Activated CD8-positive, alpha-beta T cell treated with anti-CD3 and anti-CD28 coated beads for 36 hours (primary cell): Measurements from ENCODE around the gene TAF3. TPM values are rescaled to one million over a fixed set of nuclear protein-coding genes. Genes with fewer than 3 reads are reported as not detected.
A peak's percentile ranks its signal among the peaks of the same experiment; 100 is the strongest.

ENCODE experiments used
- ATAC-seq: fragments of 200-7000 bp; cut with Tn5 transposase; one replicate; pipeline ENCODE4 v1.10.0; 2021; ENCODE audit warnings: mild to moderate bottlenecking, moderate library complexity
- CTCF ChIA-PET: fragments of 350-600 bp; sonication (Branson Sonifier 250); formaldehyde crosslinking; loops from one replicate; lab custom pipeline; 2021; ENCODE audit warnings: antibody characterized with exemption; lab: Charles Lee
- POLR2A ChIA-PET: fragments of 350-600 bp; sonication (Branson Sonifier 250); formaldehyde crosslinking; loops from one replicate; lab custom pipeline; 2021; ENCODE audit warnings: antibody characterized with exemption; lab: Charles Lee
- DNase-seq: peaks from one replicate; pipeline ENCODE4 v3.0.0-alpha.2; 2020
- H3K27ac Mint-ChIP-seq: one replicate; pipeline ENCODE4 v1.8.0; 2021; ENCODE audit warnings: mild to moderate bottlenecking, mixed read lengths
- H3K27me3 Mint-ChIP-seq: one replicate; pipeline ENCODE4 v1.8.0; 2021; ENCODE audit warnings: mixed read lengths
- H3K36me3 Mint-ChIP-seq: one replicate; pipeline ENCODE4 v1.8.0; 2021; ENCODE audit warnings: low read depth, mixed read lengths
- H3K4me1 Mint-ChIP-seq: one replicate; pipeline ENCODE4 v1.8.0; 2021; ENCODE audit warnings: low read depth, mixed read lengths
- H3K4me3 Mint-ChIP-seq: one replicate; pipeline ENCODE4 v1.8.0; 2021; ENCODE audit warnings: mild to moderate bottlenecking, moderate library complexity, mixed read lengths
- H3K9me3 Mint-ChIP-seq: one replicate; pipeline ENCODE4 v1.8.0; 2021; ENCODE audit warnings: mixed read lengths
- intact Hi-C: fragments of 100-400 bp; cut with micrococcal nuclease; formaldehyde crosslinking; loops from one replicate; pipeline ENCODE4 v1.10.0; 2022
- total RNA-seq, 2 experiments: library from RNA; stranded (reverse); gene quantifications; one replicate each; pipeline ENCODE4 v1.2.3, GENCODE V29; 2021
- TF ChIP-seq, protein P1 (sequence below): fragments of 200-600 bp; IDR thresholded peaks from one replicate; pipeline ENCODE4 v1.8.0; 2022; ENCODE audit warnings: antibody characterized with exemption, mild to moderate bottlenecking

The TAF3 gene
- total RNA-seq, 2 experiments from 2014 or later, result 12.5 to 12.7 TPM

DNA sequence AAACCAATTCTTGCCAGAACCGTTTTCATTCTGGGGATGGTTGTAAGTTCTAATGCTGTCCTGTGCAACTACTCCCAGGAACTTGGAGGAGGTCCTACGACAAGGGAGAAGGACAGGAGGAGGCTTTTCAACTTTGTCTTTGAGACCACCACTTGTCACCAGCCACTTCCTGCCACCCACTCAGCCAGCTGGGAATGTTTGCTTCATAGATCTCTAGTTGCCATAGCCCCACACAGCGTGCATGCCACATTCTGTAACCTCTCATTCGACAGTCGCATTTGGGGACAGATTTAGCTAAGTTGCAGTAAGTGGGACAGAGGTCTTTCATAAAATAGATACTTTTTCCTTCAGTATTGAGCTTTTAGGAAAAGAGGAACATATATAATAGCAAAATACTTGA, 78.0 kb downstream of the TAF3 start:
- peak; percentile 37 for ATAC-seq
- H3K4me3 Mint-ChIP-seq, result no peak overlapping the region
- ChIA-PET CTCF (no interaction called here), POLR2A (no interaction called here)
- peaks cover 25% of the 10 kb centered on the region for H3K4me1 Mint-ChIP-seq
- H3K9me3 Mint-ChIP-seq, result no peaks in the 10 kb centered on the region
- intact Hi-C loops, result no loop called here
- DNase-seq, result peak; percentile 53
- no peaks in the 10 kb centered on the region for H3K27me3 Mint-ChIP-seq
- no peak overlapping the region for H3K27ac Mint-ChIP-seq
- H3K36me3 Mint-ChIP-seq, result peaks cover 30% of the 10 kb centered on the region
- TF ChIP-seq, protein P1, sequence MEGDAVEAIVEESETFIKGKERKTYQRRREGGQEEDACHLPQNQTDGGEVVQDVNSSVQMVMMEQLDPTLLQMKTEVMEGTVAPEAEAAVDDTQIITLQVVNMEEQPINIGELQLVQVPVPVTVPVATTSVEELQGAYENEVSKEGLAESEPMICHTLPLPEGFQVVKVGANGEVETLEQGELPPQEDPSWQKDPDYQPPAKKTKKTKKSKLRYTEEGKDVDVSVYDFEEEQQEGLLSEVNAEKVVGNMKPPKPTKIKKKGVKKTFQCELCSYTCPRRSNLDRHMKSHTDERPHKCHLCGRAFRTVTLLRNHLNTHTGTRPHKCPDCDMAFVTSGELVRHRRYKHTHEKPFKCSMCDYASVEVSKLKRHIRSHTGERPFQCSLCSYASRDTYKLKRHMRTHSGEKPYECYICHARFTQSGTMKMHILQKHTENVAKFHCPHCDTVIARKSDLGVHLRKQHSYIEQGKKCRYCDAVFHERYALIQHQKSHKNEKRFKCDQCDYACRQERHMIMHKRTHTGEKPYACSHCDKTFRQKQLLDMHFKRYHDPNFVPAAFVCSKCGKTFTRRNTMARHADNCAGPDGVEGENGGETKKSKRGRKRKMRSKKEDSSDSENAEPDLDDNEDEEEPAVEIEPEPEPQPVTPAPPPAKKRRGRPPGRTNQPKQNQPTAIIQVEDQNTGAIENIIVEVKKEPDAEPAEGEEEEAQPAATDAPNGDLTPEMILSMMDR, result no peak

DNA sequence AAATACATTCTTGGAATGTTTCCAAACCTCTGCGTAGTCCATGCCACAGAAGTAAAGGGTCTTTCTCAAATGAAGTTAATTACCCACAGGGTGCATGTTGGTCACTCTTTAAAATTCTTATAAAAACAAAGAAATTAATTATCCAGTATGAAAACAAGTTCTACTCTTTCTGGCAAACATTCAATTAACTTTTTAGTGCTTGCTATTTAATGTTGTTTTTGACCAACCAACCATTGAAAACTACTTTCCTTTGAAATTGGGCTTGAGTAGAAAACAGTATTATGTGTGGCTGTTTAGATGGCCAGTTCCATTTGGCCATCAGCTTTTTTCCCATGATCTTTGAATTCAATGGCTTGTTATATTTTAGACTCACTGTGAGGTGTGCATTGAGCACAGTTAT, 83.0 kb downstream of the TAF3 start:
- TF ChIP-seq, protein P1, result no peak
- no peak overlapping the region for H3K27ac Mint-ChIP-seq
- H3K36me3 Mint-ChIP-seq, result peaks cover 24% of the 10 kb centered on the region
- H3K4me3 Mint-ChIP-seq, result no peak overlapping the region
- H3K27me3 Mint-ChIP-seq, result no peaks in the 10 kb centered on the region
- intact Hi-C loops, result no loop called here
- ATAC-seq (no peak), DNase-seq (no peak)
- ChIA-PET POLR2A (no interaction called here), CTCF (no interaction called here)
- peaks cover 27% of the 10 kb centered on the region for H3K4me1 Mint-ChIP-seq
- H3K9me3 Mint-ChIP-seq, result no peaks in the 10 kb centered on the region

DNA sequence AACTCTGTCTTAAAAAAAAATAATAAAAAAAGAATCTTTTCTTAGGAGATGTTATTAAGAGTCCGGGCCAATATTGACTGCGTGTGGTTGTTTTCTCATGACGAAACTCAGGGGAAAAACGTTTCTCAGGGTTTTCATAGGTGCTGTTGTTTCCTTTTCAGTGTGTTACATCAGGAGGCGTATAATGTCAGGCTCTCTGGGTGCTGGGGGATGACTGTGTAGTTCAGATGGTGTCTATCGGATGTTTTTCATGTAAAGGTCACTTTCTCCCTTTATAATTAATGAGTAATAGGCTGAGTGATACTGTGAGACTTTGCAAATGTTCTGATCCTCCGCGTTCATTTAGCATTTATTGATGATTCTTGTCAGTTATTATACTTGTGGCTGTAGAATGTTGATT, 84.1 kb downstream of the TAF3 start:
- Mint-ChIP-seq H3K4me1 (peaks cover 20% of the 10 kb centered on the region), H3K4me3 (no peak overlapping the region), H3K27me3 (no peaks in the 10 kb centered on the region), H3K27ac (no peak overlapping the region), H3K9me3 (no peaks in the 10 kb centered on the region), H3K36me3 (peaks cover 12% of the 10 kb centered on the region)
- CTCF ChIA-PET, result no interaction called here
- intact Hi-C loops, result no loop called here
- POLR2A ChIA-PET, result no interaction called here
- TF ChIP-seq, protein P1, result no peak
- DNase-seq (no peak), ATAC-seq (peak; percentile 37)

DNA sequence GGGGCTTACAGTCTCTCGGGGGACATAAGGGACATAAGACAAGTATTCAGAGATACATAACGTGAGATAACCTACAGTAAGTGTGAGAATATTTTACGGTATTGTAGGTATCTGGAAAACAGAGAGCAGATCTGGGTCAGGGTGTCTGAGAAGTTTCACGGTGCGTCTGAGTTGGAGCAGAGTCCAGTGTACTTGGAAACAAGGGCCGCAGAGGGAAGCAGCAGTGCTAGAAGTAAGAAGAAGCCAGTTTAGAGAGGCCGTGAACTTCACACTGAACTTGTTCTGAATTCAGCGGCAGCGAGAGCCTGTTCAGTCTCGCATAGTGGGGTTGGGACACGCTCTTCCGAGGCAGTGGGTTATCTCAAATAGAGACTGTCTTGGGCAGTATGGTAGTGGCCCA, 85.5 kb downstream of the TAF3 start:
- intact Hi-C loops, result no loop called here
- ChIA-PET POLR2A (no interaction called here), CTCF (no interaction called here)
- Mint-ChIP-seq H3K9me3 (no peaks in the 10 kb centered on the region), H3K27me3 (no peaks in the 10 kb centered on the region), H3K4me3 (no peak overlapping the region), H3K36me3 (peaks cover 5% of the 10 kb centered on the region), H3K4me1 (peaks cover 16% of the 10 kb centered on the region), H3K27ac (no peak overlapping the region)
- no peak for ATAC-seq
- TF ChIP-seq, protein P1, result no peak
- no peak for DNase-seq

DNA sequence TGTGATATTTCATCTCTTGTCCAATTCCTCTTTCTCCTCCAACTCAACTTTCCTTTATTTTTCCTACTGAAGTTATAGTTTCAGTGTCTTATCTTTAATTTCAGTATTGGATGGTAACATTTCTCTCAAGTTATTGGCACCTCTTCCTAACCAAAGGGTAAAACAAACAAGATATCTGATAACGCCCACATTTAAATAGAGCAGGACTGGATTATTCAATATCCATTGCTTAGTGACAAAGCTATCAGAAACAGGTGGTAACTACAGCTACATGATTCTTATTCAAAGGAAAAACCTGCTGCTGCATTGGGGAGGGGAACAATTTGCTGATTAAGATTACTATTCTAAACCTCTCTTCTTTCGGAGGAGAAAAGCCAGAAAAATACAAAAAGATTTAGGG, 87.8 kb downstream of the TAF3 start:
- ChIA-PET POLR2A (no interaction called here), CTCF (interaction anchor here (0.9 kb wide), 1 partner anchor 22 kb away, joined by 3 read pairs; no protein-coding TSS in a partner anchor)
- TF ChIP-seq, protein P1, result no peak
- no peaks in the 10 kb centered on the region for H3K27me3 Mint-ChIP-seq
- H3K27ac Mint-ChIP-seq, result no peak overlapping the region
- H3K36me3 Mint-ChIP-seq, result no peaks in the 10 kb centered on the region
- DNase-seq (no peak), ATAC-seq (no peak)
- no peak overlapping the region for H3K4me3 Mint-ChIP-seq
- no peaks in the 10 kb centered on the region for H3K9me3 Mint-ChIP-seq
- H3K4me1 Mint-ChIP-seq, result peaks cover 12% of the 10 kb centered on the region
- intact Hi-C loops, result no loop called here
